ENCODE measurements around the gene UBR4.

- TF ChIP-seq EZH2 (IDR thresholded peaks at IDR 0.05) (no peak), POLR2AphosphoS5 (IDR thresholded peaks at IDR 0.05; ENCODE audit: borderline replicate concordance, low read depth, low read length) (no peak)
Observed at GRCh38 chr1:19199329-19199968, 10.6 kb downstream of the UBR4 start.

Measured in SK-N-MC (cell line).